Heart left ventricle (tissue), 16 donors: ENCODE data around the gene SSR2. TPM values are rescaled to one million over a fixed set of nuclear protein-coding genes. Genes with fewer than 3 reads are reported as not detected.
A peak's percentile ranks its signal among the peaks of the same experiment; 100 is the strongest.

ENCODE experiments used
- ATAC-seq, 4 donors: fragments of 200-7000 bp; cut with Tn5 transposase; one replicate each; pipeline ENCODE4 v1.9.1; 2020 to 2022; ENCODE audit warnings: moderate library complexity in 4 of 4, mild to moderate bottlenecking in 3 of 4, moderate number of reproducible peaks in 1 of 4
- DNase-seq, 5 donors: peaks; one replicate each; pipeline ENCODE4 v3.0.0-alpha.2; 2020
- H3K27ac ChIP-seq, 12 donors: fragments of 200-600 bp; sonication (generic) in 4 of 12; one replicate each; pipeline versions ENCODE4 v1.5.0 to v1.8.0; 2016 to 2022; ENCODE audit warnings: mild to moderate bottlenecking in 2 of 12
- H3K27me3 ChIP-seq, 9 donors: fragments of 200-600 bp; sonication (generic) in 2 of 9; one replicate each; pipeline versions ENCODE4 v1.5.1 to v1.8.0; 2016 to 2022; ENCODE audit warnings: mild to moderate bottlenecking in 3 of 9
- H3K36me3 ChIP-seq, 9 donors: fragments of 200-600 bp; sonication (generic) in 2 of 9; one replicate each; pipeline versions ENCODE4 v1.5.0 to v1.8.0; 2018 to 2022; ENCODE audit warnings: mild to moderate bottlenecking in 2 of 9
- H3K4me1 ChIP-seq, 12 donors: fragments of 200-600 bp; sonication (generic) in 4 of 12; one replicate each; pipeline versions ENCODE4 v1.5.0 to v1.8.0; 2016 to 2022; ENCODE audit warnings: mild to moderate bottlenecking in 3 of 12
- H3K4me3 ChIP-seq, 12 donors: fragments of 200-600 bp; sonication (generic) in 4 of 12; one replicate each; pipeline versions ENCODE4 v1.5.0 to v1.8.0; 2017 to 2022; ENCODE audit warnings: mild to moderate bottlenecking in 9 of 12, moderate library complexity in 4 of 12
- H3K9me3 ChIP-seq, 12 donors: fragments of 200-600 bp; sonication (generic) in 4 of 12; one replicate each; pipeline versions ENCODE4 v1.5.0 to v1.8.0; 2016 to 2022; ENCODE audit warnings: mild to moderate bottlenecking in 1 of 12
- CTCF ChIP-seq, 12 donors: fragments of 200-600 bp; sonication (generic) in 4 of 12; IDR thresholded peaks; one replicate each; pipeline versions ENCODE4 v1.5.0 to v1.8.0; 2018 to 2022; ENCODE audit warnings: antibody characterized with exemption in 12 of 12, mild to moderate bottlenecking in 5 of 12
- POLR2A ChIP-seq, 2 donors: fragments of 450-650 bp; IDR thresholded peaks; one replicate each; pipeline ENCODE4 v1.6.1; 2017; ENCODE audit warnings: antibody characterized with exemption in 2 of 2, mild to moderate bottlenecking in 2 of 2, moderate library complexity in 2 of 2
- WGBS, 4 donors: extraction: QIAGEN DNeasy Blood & Tissue Kit in 2 of 4; methylation state at CpG; one replicate each; pipeline versions ENCODE4 v1.1.5 to v1.1.7; 2013 to 2018; 5-methylcytosine and 5-hydroxymethylcytosine counted together
- intact Hi-C, 10 donors: fragments of 100-400 bp; cut with DNase I; formaldehyde crosslinking; loops; one replicate each; pipeline versions ENCODE4 v1.11.1 to v1.14.2; 2022
- polyA plus RNA-seq, 2 donors: library from polyadenylated mRNA; stranded (reverse); fragments of 200-250 nt; gene quantifications; one replicate each; pipeline ENCODE4 v1.2.3, GENCODE V29; 2013
- total RNA-seq, 9 donors: library from RNA; depleted of rRNA in 2 of 9; stranded (reverse); fragments of >200 nt in 2 of 9; fragmentation: NEBNext Ultra II Directional in 3 of 9; extraction: Animal tissue kit (Norgen Biotek cat#: 25700) in 3 of 9; gene quantifications; one replicate each; pipeline versions ENCODE4 v1.1.0 to v1.2.4, GENCODE V29; 2016 to 2023
- donor health status: ischemic (EF 13 %, LVEDD 7.1; RV severe dilation, severe dysfunction).
- donor health status: healthy with polysubstance abuse.
- donor health status: DM: no; HTN: yes; CAD: no.
- donor health status: DM: no; HTN: no; CAD: no.
- donor health status: ischemic (EF 25% LVEDD 6.9; RV normal size, moderate dysfunction).
- donor health status: ischemic (EF 25% LVEDD 5.7; RV mildly dilated, moderate dysfunction).
- donor health status: healthy.
- donor health status: DM: yes; HTN: yes; CAD: no.
- donor health status: ischemic (EF 35%, LVEDD 5.7; RV mildly dilated, moderate dysfunction).
- donor health status: nonischemic (EF 11% LVEDD 7.7; RV severe dilation, severe dysfunction).
- donor health status: DM: yes; HTN: yes; CAD: no.
- donor health status: PGD.
- donor health status: ischemic (EF 29% LVEDD 5.4; RV normal size, mild dysfunction).
- donor health status: nonischemic (EF 23%, LVEDD 6.1; RV moderate dilation, normal function).

SSR2 gene
- total and polyA plus RNA-seq, 11 donors: 63.9 to 282 (median 81.2) TPM

GRCh38 chr1:156055281-156056048 lies 34.7 kb upstream of the SSR2 start:
- TF ChIP-seq POLR2A (IDR thresholded peaks at IDR 0.05) (no peak), CTCF (IDR thresholded peaks at IDR 0.05) (no peak)
- Histone ChIP-seq H3K4me3 (peak overlapping the region; percentile 64 to 98 (median 87)), H3K9me3 (no peaks in the 10 kb centered on the region), H3K27ac (peak overlapping the region; percentile 41 to 99 (median 96)), H3K27me3 (no peaks in the 10 kb centered on the region), H3K36me3 (peaks cover 0 to 30% (median 8%) of the 10 kb centered on the region in 9 donors), H3K4me1 (peaks cover 0 to 44% (median 24%) of the 10 kb centered on the region in 12 donors)
- WGBS, 4 donors: 23 to 36% (median 24%) methylated on average over 12 to 17 of the region's 17 CpGs
- ATAC-seq (no peak), DNase-seq (no peak)
- intact Hi-C loops: loop anchor here in 3 of 10 donors (5.0 to 10.0 kb wide), 3 partner anchors 33 to 121 kb away; partner anchors contain the start of genes KHDC4 (in 2 of the 3), SSR2 (in 2 of the 3) and RXFP4 (in 1 of the 3)

- intact Hi-C loops: loop anchor here in 4 of 10 donors (5.0 to 10.0 kb wide), 4 partner anchors 32 to 120 kb away; partner anchors contain the start of genes KHDC4 (in 2 of the 4), RXFP4 (in 2 of the 4) and SSR2 (in 2 of the 4)
Measured at GRCh38 chr1:156054500-156055280, 33.9 kb upstream of the SSR2 start, which contains the start of gene LAMTOR2. TSS of gene LAMTOR2 (plus strand) at chr1:156054782. CDS start at chr1:156054890, 108 bp downstream.

GRCh38 chr1:156053768-156054499 lies 33.2 kb upstream of the SSR2 start, which contains the start of gene UBQLN4:
TSS of gene UBQLN4 (minus strand) at chr1:156053798. CDS start at chr1:156053701, 97 bp downstream.
- TF ChIP-seq POLR2A (IDR thresholded peaks at IDR 0.05): no peak
- peak; percentile 32 to 71 (median 52) for TF ChIP-seq CTCF (IDR thresholded peaks at IDR 0.05)
- H3K27me3 ChIP-seq: no peaks in the 10 kb centered on the region
- H3K4me1 ChIP-seq: peaks cover 0 to 50% (median 25%) of the 10 kb centered on the region in 12 donors
- ATAC-seq (peak; percentile 40 to 84 (median 75)), DNase-seq (peak; percentile 91 to 94 (median 92))
- peaks cover 0 to 45% (median 15%) of the 10 kb centered on the region in 9 donors for H3K36me3 ChIP-seq
- intact Hi-C loops: loop anchor here in 4 of 10 donors (5.0 to 10.0 kb wide), 3 partner anchors 109 to 119 kb away; partner anchors contain the start of genes KHDC4 (in 2 of the 4) and RXFP4 (in 2 of the 4)
- H3K9me3 ChIP-seq: no peaks in the 10 kb centered on the region
- WGBS, 4 donors: 0 to 1% (median 1%) methylated on average over 23 to 48 of the region's 49 CpGs
- H3K4me3 ChIP-seq: peak within 1 kb of the TSS; percentile 74 to 98 (median 87)
- peak within 1 kb of the TSS; percentile 83 to 99 (median 96) for H3K27ac ChIP-seq

More at GRCh38 chr1:156054500-156055280, 33.9 kb upstream of the SSR2 start, which contains the start of gene LAMTOR2:
- peak in 1 of 12 donors; percentile 10 for TF ChIP-seq CTCF (IDR thresholded peaks at IDR 0.05)
- peak in 1 of 2 donors; percentile 78 for TF ChIP-seq POLR2A (IDR thresholded peaks at IDR 0.05)
- H3K27ac ChIP-seq: peak within 1 kb of the TSS; percentile 83 to 99 (median 96)
- H3K27me3 ChIP-seq: no peaks in the 10 kb centered on the region
- H3K4me3 ChIP-seq: peak within 1 kb of the TSS; percentile 64 to 98 (median 87)
- peaks cover 0 to 37% (median 10%) of the 10 kb centered on the region in 9 donors for H3K36me3 ChIP-seq
- ATAC-seq: peak; percentile 90 to 96 (median 92)
- 0 to 1% (median 1%) methylated on average over 35 to 53 of the region's 53 CpGs for WGBS, 4 donors
- no peaks in the 10 kb centered on the region for H3K9me3 ChIP-seq
- H3K4me1 ChIP-seq: peaks cover 0 to 50% (median 24%) of the 10 kb centered on the region in 12 donors
- DNase-seq: peak; percentile 98 to 99 (median 98)
